A549 (cell line): Measurements from ENCODE around the gene POLR1C.

Source experiments
- CTCF ChIP-seq: fragments of >200 bp; sonication (Bioruptor Twin); formaldehyde crosslinking; IDR thresholded peaks from 3 replicates; pipeline ENCODE4 v1.5.1; 2016
- JUNB ChIP-seq: fragments of >200 bp; sonication (Bioruptor Twin); formaldehyde crosslinking; IDR thresholded peaks from 2 replicates; pipeline ENCODE4 v1.6.1; 2016
- MAX ChIP-seq: IDR thresholded peaks from 2 replicates; pipeline ENCODE4 v1.6.1; 2012
- POLR2A ChIP-seq: IDR thresholded peaks from 2 replicates; pipeline ENCODE4 v1.6.1; 2012; ENCODE audit warnings: mild to moderate bottlenecking, low read length

- TF ChIP-seq CTCF: no peak
- no peak for TF ChIP-seq JUNB
- no peak for TF ChIP-seq POLR2A
- TF ChIP-seq MAX: no peak
Observed at GRCh38 chr6:43471399-43471798, 45.5 kb upstream of the POLR1C start.
